Measurements from ENCODE around the gene DSG2. TPM values are rescaled to one million over a fixed set of nuclear protein-coding genes. Genes with fewer than 3 reads are reported as not detected.

Gene DSG2
- total RNA-seq, 1 donor from 2014 or later: 8.2 TPM

- peak overlapping the region; percentile 50 for H3K27ac Mint-ChIP-seq (ENCODE audit: unreplicated experiment)
- TF ChIP-seq CTCF (IDR thresholded peaks at IDR 0.05; ENCODE audit: partially characterized antibody, unreplicated experiment): no peak
- H3K27me3 Mint-ChIP-seq (ENCODE audit: unreplicated experiment): peaks cover 9% of the 10 kb centered on the region
- H3K4me1 Mint-ChIP-seq (ENCODE audit: low read depth, unreplicated experiment): peaks cover 6% of the 10 kb centered on the region
- H3K36me3 Mint-ChIP-seq (ENCODE audit: unreplicated experiment): no peaks in the 10 kb centered on the region
- DNase-seq: no peak
- peaks cover 2% of the 10 kb centered on the region for H3K9me3 Mint-ChIP-seq (ENCODE audit: unreplicated experiment)
- H3K4me3 Mint-ChIP-seq (ENCODE audit: unreplicated experiment): peak overlapping the region; percentile 95
Measured at GRCh38 chr18:31498574-31499524, 872 bp downstream of the DSG2 start.

- Mint-ChIP-seq H3K9me3 (ENCODE audit: unreplicated experiment) (peaks cover 2% of the 10 kb centered on the region), H3K4me1 (ENCODE audit: low read depth, unreplicated experiment) (peaks cover 6% of the 10 kb centered on the region), H3K27ac (ENCODE audit: unreplicated experiment) (no peak overlapping the region), H3K4me3 (ENCODE audit: unreplicated experiment) (no peak overlapping the region), H3K36me3 (ENCODE audit: unreplicated experiment) (no peaks in the 10 kb centered on the region), H3K27me3 (ENCODE audit: unreplicated experiment) (peaks cover 9% of the 10 kb centered on the region)
- TF ChIP-seq CTCF (IDR thresholded peaks at IDR 0.05; ENCODE audit: partially characterized antibody, unreplicated experiment): no peak
- DNase-seq: no peak
Measured at GRCh38 chr18:31500051-31500688, 2.2 kb downstream of the DSG2 start.

- no peak for DNase-seq
- Mint-ChIP-seq H3K9me3 (ENCODE audit: unreplicated experiment) (peaks cover 2% of the 10 kb centered on the region), H3K36me3 (ENCODE audit: unreplicated experiment) (no peaks in the 10 kb centered on the region), H3K4me1 (ENCODE audit: low read depth, unreplicated experiment) (peaks cover 6% of the 10 kb centered on the region), H3K4me3 (ENCODE audit: unreplicated experiment) (no peak overlapping the region), H3K27me3 (ENCODE audit: unreplicated experiment) (peaks cover 7% of the 10 kb centered on the region), H3K27ac (ENCODE audit: unreplicated experiment) (no peak overlapping the region)
- TF ChIP-seq CTCF (IDR thresholded peaks at IDR 0.05; ENCODE audit: partially characterized antibody, unreplicated experiment): no peak
Measured at GRCh38 chr18:31503011-31503410, 5.0 kb downstream of the DSG2 start.

- H3K27ac Mint-ChIP-seq (ENCODE audit: unreplicated experiment): no peak overlapping the region
- TF ChIP-seq CTCF (IDR thresholded peaks at IDR 0.05; ENCODE audit: partially characterized antibody, unreplicated experiment): no peak
- no peaks in the 10 kb centered on the region for H3K4me1 Mint-ChIP-seq (ENCODE audit: low read depth, unreplicated experiment)
- no peak for DNase-seq
- no peak overlapping the region for H3K4me3 Mint-ChIP-seq (ENCODE audit: unreplicated experiment)
- H3K9me3 Mint-ChIP-seq (ENCODE audit: unreplicated experiment): no peaks in the 10 kb centered on the region
- no peaks in the 10 kb centered on the region for H3K36me3 Mint-ChIP-seq (ENCODE audit: unreplicated experiment)
- H3K27me3 Mint-ChIP-seq (ENCODE audit: unreplicated experiment): no peaks in the 10 kb centered on the region
Measured at GRCh38 chr18:31504455-31505147, 6.6 kb downstream of the DSG2 start.
